ENCODE data around the gene MAGI2. TPM values are rescaled to one million over a fixed set of nuclear protein-coding genes. Genes with fewer than 3 reads are reported as not detected.

MAGI2 gene
- total and polyA plus RNA-seq, 4 donors = 0.37 to 4.1 (median 1.4) TPM

- H3K27ac ChIP-seq (ENCODE audit: low read depth in 1 of 2, low read length in 2 of 2) = no peak overlapping the region
- H3K9me3 ChIP-seq (ENCODE audit: control insufficient read depth in 4 of 4, low read length in 3 of 4) = no peaks in the 10 kb centered on the region
- no peak for DNase-seq (ENCODE audit: low spot score)
- H3K36me3 ChIP-seq (ENCODE audit: control insufficient read depth in 4 of 4, insufficient read depth in 3 of 4, low read depth in 1 of 4, low read length in 3 of 4) = no peaks in the 10 kb centered on the region
- H3K4me3 ChIP-seq (ENCODE audit: low read depth in 1 of 3, low read length in 3 of 3) = no peak overlapping the region
- WGBS = 81% methylated on average over 4 of the region's 4 CpGs
- H3K4me1 ChIP-seq (ENCODE audit: control insufficient read depth in 4 of 4, insufficient read depth in 4 of 4, low read length in 3 of 4) = no peaks in the 10 kb centered on the region
- TF ChIP-seq JUND (IDR thresholded peaks at IDR 0.05) (no peak), GABPA (IDR thresholded peaks at IDR 0.05 in 1 of 2, conservative IDR thresholded peaks at IDR 0.05 in 1 of 2) (no peak), EGR1 (IDR thresholded peaks at IDR 0.05; ENCODE audit: low read depth in 2 of 2) (no peak), FOXA1 (IDR thresholded peaks at IDR 0.05) (no peak), RXRA (IDR thresholded peaks at IDR 0.05) (no peak), RAD21 (IDR thresholded peaks at IDR 0.05) (no peak)
- no peaks in the 10 kb centered on the region for H3K27me3 ChIP-seq (ENCODE audit: control insufficient read depth in 4 of 4, insufficient read depth in 4 of 4, low read length in 3 of 4)
- H3K9ac ChIP-seq (ENCODE audit: low read depth in 1 of 2, low read length in 2 of 2) = no peak overlapping the region
These were observed 1199.4 kb downstream of the MAGI2 start for GRCh38 chr7:78253850-78254725.

- TF ChIP-seq MAX (IDR thresholded peaks at IDR 0.05) (no peak), RAD21 (IDR thresholded peaks at IDR 0.05) (no peak), EGR1 (IDR thresholded peaks at IDR 0.05; ENCODE audit: low read depth in 2 of 2) (no peak), GABPA (IDR thresholded peaks at IDR 0.05 in 1 of 2, conservative IDR thresholded peaks at IDR 0.05 in 1 of 2) (no peak), HNF4A (conservative IDR thresholded peaks at IDR 0.05) (no peak), FOXA1 (IDR thresholded peaks at IDR 0.05) (no peak), REST (IDR thresholded peaks at IDR 0.05) (no peak), ATF3 (IDR thresholded peaks at IDR 0.05) (no peak), CTCF (IDR thresholded peaks at IDR 0.05; ENCODE audit: low read depth, low read length, missing input control) (no peak), JUND (IDR thresholded peaks at IDR 0.05) (no peak), SP1 (IDR thresholded peaks at IDR 0.05) (no peak), FOXA2 (IDR thresholded peaks at IDR 0.05) (no peak), RXRA (IDR thresholded peaks at IDR 0.05) (no peak)
- Histone ChIP-seq H3K36me3 (ENCODE audit: control insufficient read depth in 4 of 4, insufficient read depth in 3 of 4, low read depth in 1 of 4, low read length in 3 of 4) (no peaks in the 10 kb centered on the region), H3K4me1 (ENCODE audit: control insufficient read depth in 4 of 4, insufficient read depth in 4 of 4, low read length in 3 of 4) (no peaks in the 10 kb centered on the region), H3K27ac (ENCODE audit: low read depth in 1 of 2, low read length in 2 of 2) (no peak overlapping the region), H3K4me3 (ENCODE audit: low read depth in 1 of 3, low read length in 3 of 3) (no peak overlapping the region), H3K9ac (ENCODE audit: low read depth in 1 of 2, low read length in 2 of 2) (no peak overlapping the region), H3K27me3 (ENCODE audit: control insufficient read depth in 4 of 4, insufficient read depth in 4 of 4, low read length in 3 of 4) (no peaks in the 10 kb centered on the region), H3K9me3 (ENCODE audit: control insufficient read depth in 4 of 4, low read length in 3 of 4) (peaks cover 0 to 6% (median 2%) of the 10 kb centered on the region in 4 donors)
- DNase-seq (ENCODE audit: low spot score) = no peak
- 94% methylated on average over 4 of the region's 4 CpGs for WGBS
These were observed 1204.6 kb downstream of the MAGI2 start for GRCh38 chr7:78248867-78249266.

All from liver (tissue), 9 donors.